IPS-NIHi7 (cell line): ENCODE measurements around the gene CD84.
"Not testable (repeated sequence)": the region's sequence is repeated elsewhere in the genome, so short reads cannot be mapped to it uniquely, and the experiment has no call there.

Experiments used
- DNase-seq: peaks from one replicate; pipeline ENCODE4 v3.0.0; 2012; ENCODE audit warnings: mixed read lengths; ENCODE audit errors: extremely low spot score

The CD84 gene

DNA sequence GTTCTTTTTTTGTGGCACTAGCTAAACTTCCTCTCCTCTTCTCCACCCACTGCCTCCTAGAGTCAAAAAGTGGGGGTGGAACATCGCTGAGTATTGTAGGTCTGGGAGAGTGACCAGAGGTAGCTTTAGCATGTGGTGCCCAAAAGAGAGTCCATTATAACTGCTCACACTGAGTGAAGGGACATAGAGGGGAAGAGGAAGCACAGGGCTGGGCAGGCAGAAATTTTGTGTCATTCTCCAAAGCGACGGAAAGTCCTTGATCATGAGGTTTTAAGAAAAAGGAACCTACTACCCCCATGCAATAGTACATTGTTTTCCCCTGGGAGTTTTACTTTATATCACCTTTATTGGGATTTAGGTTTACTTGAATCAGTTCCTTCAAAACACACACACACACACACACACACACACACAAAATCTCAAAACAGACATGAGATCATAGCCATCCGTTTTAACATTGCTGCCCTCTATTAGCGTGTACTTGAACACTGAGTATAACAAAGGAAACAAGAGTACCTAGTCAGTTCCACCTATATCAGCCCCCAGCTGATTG is 4.1 kb downstream of the CD84 start:
- no peak for DNase-seq

DNA sequence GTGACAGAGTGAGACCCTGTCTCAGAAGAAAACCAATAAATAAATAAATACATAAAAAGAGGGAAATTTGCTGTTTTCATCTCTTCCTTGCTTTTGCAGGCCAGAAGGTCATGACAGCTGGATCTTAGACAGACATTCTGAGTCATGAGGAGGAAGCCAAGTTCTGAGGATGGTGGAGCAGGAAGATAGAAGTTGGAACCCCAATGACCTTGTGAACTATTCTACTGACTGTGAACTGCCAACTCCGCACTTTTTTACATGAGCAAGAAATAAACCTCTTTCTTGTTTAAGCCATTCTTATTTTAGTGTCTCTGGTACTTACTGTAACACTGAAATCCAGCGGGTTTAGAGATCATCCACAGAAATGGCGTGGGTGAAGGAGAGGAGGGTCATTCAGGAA is 8.5 kb downstream of the CD84 start:
- no peak for DNase-seq

DNA sequence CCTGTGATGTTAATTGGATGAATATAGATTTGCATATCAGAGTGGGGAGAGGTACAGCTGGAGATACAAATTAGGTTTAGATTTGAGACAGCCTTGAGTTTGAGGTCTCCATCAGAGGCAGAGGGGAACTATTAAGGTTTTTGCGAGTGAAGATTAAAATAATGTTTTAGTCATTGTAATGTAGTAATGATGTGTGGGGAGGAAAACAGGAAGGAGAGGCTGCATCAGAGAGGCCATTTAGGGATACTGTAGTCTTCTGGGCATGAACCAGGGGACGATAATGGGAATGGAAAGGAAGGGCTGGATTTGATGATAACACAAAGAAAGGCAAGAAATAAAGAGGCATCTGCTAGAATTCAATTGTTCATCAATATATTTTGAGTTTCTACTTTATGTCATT is 9.5 kb downstream of the CD84 start:
- no peak for DNase-seq

DNA sequence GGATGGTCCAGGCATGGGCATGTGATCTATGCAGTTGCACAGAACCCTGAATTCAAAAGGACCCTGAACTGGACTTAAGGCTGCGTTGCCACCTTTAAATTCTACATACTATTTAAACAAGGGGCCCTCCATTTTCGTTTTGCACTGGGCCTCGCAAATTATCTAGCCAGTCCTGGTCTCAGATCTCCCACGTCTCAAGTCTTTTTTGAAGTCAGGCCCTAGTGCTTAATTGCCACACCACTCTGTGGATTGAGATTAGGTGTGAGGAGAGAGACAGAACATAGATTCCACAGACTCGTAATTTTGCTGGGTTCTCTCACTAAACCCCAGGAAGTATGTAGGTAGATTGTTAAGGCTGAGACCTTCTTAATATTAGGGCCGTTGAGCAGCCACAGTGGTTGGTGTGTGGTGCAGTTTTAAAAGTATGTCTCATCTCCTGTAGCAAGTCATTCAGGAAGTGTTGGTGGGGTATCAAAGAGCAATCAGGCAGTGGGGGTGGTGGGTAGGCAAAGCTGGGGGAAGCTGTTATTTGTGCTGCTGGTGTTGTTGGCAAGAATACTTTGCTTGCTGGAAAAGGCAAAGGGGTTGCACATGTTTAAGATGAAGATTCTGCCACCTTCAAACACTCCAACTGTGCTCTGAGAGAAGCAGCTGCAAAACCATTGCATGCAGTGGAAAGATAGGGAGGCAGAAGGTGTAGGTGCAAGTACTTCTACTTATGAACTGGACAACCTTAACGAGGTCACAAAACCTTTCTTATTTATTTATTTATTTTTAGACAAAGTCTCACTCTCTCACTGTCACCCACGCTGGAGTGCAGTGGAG is 11.2 kb downstream of the CD84 start:
- DNase-seq = no peak

DNA sequence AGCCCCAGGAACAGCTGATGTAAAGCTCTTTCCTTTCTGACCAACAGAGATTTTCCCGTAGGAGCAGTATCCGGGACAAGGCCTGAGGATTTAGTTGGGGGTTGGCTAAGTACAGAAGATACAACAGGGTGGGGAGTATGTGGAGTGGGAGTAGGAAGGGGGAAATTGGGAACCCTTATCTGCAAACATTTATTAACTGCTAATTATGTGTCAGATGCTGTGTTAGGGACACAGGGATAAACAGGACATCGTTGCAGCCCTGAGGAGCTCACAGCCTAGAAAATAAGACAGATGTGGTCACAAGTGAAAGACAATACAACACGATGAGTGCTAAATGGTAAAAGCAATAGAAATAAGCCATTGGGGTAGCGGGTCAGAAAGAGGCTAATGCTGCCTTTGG is 12.0 kb downstream of the CD84 start:
- DNase-seq = no peak

DNA sequence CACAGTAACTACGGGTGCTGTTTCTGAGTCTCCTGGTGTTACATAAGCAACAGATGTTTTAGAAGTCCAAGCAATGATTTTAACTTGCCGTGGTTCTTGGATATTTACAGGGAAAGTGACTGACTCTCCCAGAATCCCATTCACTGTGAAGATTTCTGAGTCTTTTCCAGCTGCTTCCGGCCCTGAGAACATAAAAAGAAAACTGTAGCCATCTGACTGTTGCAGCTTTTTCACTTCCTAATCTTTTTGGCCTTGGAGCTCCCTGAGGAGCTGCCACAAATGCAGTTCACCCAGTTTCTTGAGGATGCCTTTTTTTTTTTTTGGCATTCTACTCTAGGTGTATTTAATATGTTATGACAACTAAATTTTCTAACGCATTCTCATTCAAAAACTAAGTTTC is 13.7 kb downstream of the CD84 start:
- DNase-seq = no peak

DNA sequence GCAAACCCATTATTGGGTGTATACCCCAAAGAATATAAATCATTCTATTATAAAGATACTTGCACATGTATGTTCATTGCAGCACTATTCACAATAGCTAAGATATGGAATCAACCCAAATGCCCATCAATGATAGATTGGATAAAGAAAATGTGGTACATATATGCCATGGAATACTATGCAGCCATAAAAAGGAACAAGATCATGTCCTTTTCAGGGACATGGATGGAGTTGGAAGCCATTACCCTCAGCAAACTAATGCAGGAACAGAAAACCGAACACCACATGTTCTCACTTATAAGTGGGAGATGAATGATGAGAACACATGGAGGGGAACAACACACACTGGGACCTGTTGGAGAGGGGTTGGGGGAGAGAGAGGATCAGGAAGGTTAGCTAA is 16.1 kb downstream of the CD84 start:
- DNase-seq = not testable (repeated sequence)

DNA sequence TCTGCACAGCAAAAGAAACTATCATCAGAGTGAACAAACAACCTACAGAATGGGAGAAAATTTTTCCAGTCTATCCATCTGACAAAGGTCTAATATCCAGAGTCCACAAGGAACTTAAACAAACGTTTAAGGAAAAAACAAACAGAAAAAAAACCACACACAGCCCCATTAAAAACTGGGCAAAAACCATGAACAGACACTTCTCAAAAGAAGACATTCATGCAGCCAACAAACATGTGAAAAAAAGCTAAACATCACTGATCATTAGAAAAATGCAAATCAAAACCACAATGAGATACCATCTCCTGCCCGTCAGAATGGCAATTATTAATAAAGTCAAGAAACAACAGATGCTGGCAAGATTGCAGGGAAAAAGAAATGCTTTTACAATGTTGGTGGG is 16.6 kb downstream of the CD84 start:
- not testable (repeated sequence) for DNase-seq

DNA sequence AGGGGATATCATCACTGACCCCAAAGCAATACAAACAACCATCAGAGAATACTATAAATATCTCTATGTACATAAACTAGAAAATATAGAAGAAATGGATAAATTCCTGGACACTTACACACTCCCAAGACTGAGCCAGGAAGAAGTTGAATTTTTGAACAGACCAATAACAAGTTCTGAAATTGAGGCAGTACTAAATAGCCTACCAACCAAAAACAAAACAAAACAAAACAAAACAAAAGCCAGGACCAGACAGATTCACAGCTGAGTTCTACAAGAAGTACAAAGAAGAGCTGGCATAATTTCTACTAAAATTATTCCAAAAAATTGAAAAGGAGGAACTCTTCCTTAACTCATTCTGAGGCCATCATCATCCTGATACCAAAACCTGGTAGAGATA is 18.5 kb downstream of the CD84 start:
- no peak for DNase-seq

DNA sequence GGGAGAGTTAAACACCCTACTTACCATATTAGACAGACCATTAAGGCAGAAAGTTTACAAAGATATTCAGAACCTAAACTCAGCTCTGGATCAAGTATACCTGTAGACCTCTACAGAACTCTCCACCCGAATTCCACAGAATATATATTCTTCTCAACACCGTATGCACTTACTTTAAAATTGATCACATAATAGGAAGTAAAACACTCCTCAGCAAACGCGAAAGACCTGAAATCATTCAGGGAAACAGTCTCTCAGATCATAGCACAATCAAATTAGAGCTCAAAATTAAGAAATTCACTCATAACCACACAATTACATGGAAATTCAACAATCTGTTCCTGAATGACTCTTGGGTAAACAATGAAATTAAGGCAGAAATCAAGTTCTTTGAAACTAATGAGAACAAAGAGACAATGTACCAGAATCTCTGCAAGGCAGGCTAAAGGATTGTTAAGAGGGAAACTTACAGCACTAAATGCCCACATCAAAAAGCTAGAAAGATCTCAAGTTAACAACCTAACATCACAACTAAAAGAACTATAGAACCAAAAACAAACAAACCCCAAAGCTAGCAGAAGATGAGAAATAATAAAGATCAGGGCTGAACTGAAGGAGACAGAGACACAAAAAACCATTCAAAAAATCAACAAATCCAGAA is 19.1 kb downstream of the CD84 start:
- DNase-seq = no peak

DNA sequence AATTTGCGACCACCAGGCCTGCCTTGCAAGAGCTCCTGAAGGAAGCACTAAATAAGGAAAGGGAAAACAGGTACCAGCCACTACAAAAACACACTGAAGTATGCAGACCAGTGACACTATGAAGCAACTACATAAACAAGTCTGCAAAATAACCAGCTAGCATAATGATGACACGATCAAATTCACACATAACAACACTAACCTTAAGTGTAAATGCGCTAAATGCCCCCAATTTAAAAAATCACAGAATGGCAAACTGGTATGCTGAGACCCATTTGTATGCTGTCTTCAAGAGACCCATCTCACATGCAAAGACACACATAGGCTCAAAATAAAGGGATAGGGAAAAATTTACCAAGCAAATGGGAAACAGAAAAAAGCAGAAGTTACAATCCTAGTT is 19.9 kb downstream of the CD84 start:
- DNase-seq = not testable (repeated sequence)

DNA sequence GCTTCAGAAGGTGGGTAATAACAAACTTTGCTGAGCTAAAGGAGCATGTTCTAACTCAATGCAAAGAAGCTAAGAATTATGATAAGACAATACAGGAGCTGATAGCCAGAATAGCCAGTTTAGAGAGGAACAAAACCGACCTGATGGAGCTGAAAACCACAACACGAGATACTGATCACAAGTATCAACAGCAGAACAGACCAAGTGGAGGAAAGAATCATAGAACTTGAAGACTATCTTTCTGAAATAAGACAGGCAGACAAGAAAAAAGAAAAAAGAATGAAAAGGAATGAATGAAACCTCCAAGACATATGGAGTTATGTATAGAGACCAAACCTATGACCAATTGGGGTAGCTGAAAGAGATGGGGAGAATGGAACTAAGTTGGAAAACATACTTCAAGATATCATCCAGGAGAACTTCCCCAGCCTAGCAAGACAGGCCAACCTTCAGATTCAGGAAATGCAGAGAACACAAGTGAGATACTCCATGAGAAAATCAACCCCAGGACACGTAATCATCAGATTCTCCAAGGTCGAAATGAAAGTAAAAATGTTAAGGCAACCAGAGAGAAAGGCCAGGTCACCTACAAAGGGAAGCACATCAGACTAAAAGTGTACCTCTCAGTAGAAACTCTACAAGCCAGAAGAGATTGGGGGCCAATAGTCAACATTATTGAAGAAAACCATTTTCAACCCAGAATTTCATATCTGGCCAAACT is 20.5 kb downstream of the CD84 start:
- no peak for DNase-seq

DNA sequence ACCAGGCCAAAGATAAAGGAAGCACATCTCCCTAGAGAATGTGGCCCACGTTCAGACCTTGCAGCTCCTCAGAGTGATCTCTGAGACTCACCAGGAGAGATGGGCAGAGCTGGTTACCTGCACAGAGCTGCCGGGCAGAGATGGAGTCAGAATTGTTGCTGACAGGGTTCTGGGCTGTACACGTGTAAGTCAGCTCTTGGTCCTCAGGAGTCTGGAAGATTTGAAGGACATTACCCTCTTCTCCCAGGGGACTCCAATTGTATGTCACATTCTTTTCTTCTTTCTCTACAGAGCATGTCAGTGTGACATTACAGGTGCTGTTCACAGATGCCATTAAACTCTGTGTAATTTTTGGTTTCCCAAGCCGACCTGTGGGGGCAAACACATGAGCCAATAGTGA is 25.5 kb downstream of the CD84 start:
- no peak for DNase-seq

DNA sequence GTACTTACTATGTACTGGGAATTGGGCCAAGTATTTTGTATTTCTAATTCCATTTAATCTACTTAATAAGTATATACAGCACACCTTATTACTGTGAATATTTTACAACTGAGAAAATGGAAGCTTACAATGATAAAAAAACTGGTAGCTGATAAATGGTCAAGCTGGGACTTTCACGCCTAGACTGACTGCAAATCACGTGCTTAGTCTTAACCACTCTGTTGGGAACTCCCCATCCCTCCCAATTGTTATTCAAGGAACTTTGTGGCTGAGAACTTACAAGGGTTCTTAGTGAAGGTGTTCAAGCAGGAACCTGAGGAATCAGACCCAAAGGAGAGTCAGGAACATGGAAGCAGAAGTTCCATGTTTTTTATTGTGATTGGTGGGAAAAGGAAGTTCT is 26.9 kb downstream of the CD84 start:
- DNase-seq = no peak

DNA sequence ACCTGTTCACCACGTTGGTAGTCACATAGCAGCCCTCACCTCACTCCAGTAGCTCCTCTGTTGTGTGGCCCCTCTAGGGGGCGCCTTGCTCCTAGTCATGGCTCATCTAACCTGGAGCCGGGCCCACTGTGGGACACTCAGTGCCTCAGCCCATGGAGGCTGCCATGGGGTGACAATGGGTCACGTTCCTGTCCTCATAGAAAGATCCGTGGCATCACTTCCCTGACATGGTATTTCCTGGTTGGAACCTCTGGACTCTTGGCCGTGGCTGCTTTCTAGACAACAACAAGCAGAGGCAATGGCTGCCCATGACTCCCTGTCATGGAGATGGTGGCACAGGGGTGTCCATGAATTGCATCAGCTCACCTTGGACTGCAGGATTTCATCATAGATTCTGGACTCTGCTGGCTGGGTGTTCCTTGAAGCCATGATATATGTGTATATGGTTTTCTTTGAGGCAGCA is 28.7 kb downstream of the CD84 start:
- peak; percentile 73 for DNase-seq

DNA sequence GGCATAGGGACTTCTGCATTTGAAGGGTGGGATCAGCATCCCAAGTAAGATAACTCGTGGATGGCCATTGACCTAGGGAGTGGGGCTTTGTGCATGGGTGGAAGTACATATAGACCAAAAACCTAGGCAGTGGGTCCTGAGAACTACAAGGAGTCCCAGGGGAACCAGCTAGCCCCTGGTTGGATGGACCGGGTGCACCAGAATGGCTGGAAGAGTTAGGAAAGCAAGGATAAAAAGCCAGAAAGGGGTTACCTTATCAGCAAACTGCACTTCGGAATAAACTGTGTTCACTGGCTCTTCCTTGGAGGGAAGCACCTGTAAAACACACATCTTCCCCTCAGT is 29.7 kb downstream of the CD84 start:
- no peak for DNase-seq

DNA sequence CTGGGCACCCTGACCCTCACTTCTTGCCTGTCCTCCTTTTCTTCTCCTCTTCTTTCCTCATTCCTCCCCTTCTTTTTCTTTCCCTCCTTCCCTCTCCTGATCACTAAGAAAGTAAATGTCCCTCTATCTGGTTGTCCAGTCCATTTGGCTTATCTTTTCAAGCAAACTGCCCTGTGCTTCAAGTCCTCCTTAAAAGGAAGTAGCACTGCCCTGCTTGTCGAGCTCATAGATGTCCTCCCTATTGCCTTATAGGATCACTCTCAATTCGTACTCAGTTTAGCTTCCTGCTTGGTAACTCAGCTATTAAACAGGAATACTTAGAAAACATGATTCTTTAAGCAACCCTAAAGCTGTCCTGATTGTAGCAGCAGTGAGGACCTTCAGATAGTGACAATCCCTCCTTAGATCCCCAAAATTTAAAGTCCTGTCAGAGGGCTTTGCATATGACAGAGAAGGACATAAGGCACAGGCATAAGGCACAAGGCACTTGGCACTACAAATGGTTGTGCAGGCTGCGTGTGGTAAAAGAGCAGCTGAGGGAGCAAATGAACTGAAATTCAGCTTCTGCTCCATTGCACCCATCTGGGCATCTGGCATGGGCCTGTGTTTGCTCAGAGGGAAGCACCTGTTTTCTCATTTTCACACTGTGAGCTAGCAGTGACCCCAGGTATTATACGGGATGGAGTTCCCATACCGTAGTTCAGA is 30.2 kb downstream of the CD84 start:
- no peak for DNase-seq

DNA sequence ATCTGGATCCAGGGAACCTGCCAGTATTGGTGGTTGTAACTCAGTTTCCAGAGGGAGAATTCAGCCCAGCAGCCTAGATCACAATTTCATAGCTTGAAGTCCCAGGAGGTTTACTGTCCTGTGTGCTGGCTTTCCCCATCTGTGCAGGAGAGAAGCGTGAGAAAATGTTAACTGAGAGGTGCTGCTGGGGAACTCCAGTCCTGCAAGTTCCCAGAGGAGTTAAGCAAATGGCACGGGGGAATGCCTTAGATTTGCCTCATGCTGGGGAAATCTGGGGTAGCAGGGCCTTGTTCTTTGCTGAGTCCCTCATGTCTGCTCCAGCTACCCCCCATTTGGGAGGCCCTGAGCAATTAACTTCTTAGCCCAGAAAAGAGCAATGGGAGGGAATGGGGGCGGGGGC is 31.1 kb downstream of the CD84 start:
- no peak for DNase-seq

DNA sequence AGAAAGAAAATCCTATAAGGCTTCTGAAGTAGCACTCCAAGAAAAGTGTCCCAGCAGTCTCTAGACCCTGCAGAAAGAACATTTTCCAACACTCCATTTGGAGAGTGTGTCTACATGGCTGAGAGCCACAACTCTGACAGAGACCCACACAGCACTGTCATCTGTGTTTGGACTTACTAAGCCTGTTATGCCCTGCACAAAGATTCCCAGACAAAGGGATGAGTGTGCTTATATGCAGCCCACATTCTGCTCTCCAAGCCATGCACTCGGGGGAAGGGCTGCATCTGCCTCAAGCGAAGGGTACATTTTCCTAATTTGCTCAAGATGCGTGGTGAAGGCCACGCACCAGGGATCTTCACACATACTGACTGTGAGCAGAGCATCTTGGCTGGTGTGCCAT is 31.9 kb downstream of the CD84 start:
- DNase-seq = no peak

DNA sequence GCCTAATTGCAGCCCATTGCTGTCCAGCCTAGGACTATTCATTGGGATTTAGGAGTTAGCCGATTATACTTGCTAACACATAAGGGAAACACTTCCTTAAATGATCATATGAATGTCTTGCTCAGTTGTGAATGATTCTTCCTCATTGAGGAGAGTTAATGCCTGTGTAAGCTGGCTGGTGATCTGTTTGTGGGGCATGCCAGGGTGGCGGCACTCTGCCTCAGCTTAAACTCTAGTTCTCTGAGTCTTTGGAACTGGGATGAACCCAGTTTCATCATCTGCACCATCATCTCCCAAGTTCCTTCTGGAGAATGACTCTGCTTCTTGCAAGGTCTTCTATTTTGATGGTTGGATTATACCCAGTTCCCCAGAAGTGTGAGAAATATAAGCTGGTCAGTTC is 32.4 kb downstream of the CD84 start:
- DNase-seq = no peak

DNA sequence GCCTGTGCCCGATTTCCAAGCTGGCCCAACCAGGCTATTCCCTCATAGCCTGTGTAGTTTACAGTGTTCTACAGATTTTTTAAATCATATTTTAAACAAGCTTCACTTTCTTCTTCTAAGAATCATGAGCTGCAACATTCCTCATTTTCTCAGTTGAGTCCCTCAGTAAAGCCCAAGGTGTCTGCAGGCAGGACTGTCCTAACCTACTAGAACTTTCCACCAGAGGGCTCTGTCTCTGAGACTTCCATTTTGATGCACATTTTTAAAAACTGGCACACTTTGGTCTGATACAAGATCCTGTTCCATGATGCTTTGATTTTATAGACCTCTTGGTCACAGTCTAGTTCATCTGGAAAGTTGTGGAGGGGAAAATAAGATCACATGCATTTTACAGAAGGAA is 34.6 kb downstream of the CD84 start:
- DNase-seq = peak; percentile 46
